GM23338 (cell line): Measurements from ENCODE around the gene CIB4. TPM values are rescaled to one million over a fixed set of nuclear protein-coding genes. Genes with fewer than 3 reads are reported as not detected.

Experiments used
- ATAC-seq: fragments of 200-7000 bp; cut with Tn5 transposase; 3 replicates; pipeline ENCODE4 v1.9.1; 2020
- DNase-seq: peaks from one replicate; pipeline ENCODE4 v3.0.0-alpha.2; 2015; ENCODE audit warnings: low spot score
- H2AFZ ChIP-seq: fragments of 200-600 bp; sonication (generic); 2 replicates; pipeline ENCODE4 v1.8.0; 2016; ENCODE audit warnings: antibody characterized with exemption, mild to moderate bottlenecking, moderate library complexity
- H3F3A ChIP-seq: fragments of 200-600 bp; sonication (generic); replicated peaks from 2 replicates; pipeline ENCODE4 v1.8.0; 2017; ENCODE audit warnings: antibody characterized with exemption, mixed run types, low read depth
- H3K27ac ChIP-seq: fragments of 200-600 bp; sonication (generic); 2 replicates; pipeline ENCODE4 v1.6.1; 2016; ENCODE audit warnings: low read depth
- H3K27me3 ChIP-seq: fragments of 200-600 bp; sonication (generic); 2 replicates; pipeline ENCODE4 v1.8.0; 2016; ENCODE audit warnings: mild to moderate bottlenecking, mixed run types, moderate library complexity; ENCODE audit not compliant: insufficient read depth
- H3K36me3 ChIP-seq: fragments of 200-600 bp; sonication (generic); 2 replicates; pipeline ENCODE4 v1.8.0; 2016; ENCODE audit warnings: mild to moderate bottlenecking; ENCODE audit not compliant: insufficient read depth
- H3K4me1 ChIP-seq: fragments of 200-600 bp; sonication (generic); 2 replicates; pipeline ENCODE4 v1.8.0; 2016; ENCODE audit warnings: mild to moderate bottlenecking, moderate library complexity; ENCODE audit not compliant: insufficient read depth
- H3K4me2 ChIP-seq: fragments of 200-600 bp; sonication (generic); 2 replicates; pipeline ENCODE4 v1.7.1; 2017; ENCODE audit warnings: mixed run types
- H3K4me3 ChIP-seq: fragments of 200-600 bp; sonication (generic); 2 replicates; pipeline ENCODE4 v1.6.1; 2016; ENCODE audit warnings: mixed run types
- H3K79me2 ChIP-seq: fragments of 200-600 bp; sonication (generic); replicated peaks from 2 replicates; pipeline ENCODE4 v1.8.0; 2017; ENCODE audit warnings: mild to moderate bottlenecking; ENCODE audit not compliant: insufficient read depth
- H3K9me2 ChIP-seq: fragments of 200-600 bp; sonication (generic); 2 replicates; pipeline ENCODE4 v1.8.0; 2017; ENCODE audit not compliant: insufficient read depth
- H4K20me1 ChIP-seq: fragments of 200-600 bp; sonication (generic); replicated peaks from 2 replicates; pipeline ENCODE4 v1.8.0; 2017; ENCODE audit warnings: mild to moderate bottlenecking; ENCODE audit not compliant: insufficient read depth
- H3K27ac Mint-ChIP-seq: 2 replicates; pipeline ENCODE4 v1.8.0; 2020; ENCODE audit warnings: inconsistent platforms, mild to moderate bottlenecking, moderate library complexity, mixed read lengths
- H3K27me3 Mint-ChIP-seq: 3 replicates; pipeline ENCODE4 v1.8.0; 2022; ENCODE audit warnings: low read depth, mild to moderate bottlenecking, moderate library complexity, mixed read lengths, inconsistent platforms; ENCODE audit not compliant: insufficient read depth, poor library complexity
- H3K36me3 Mint-ChIP-seq: 3 replicates; pipeline ENCODE4 v1.8.0; 2021; ENCODE audit warnings: low read depth, mild to moderate bottlenecking, inconsistent platforms, moderate library complexity, mixed read lengths
- H3K4me1 Mint-ChIP-seq: 3 replicates; pipeline ENCODE4 v1.8.0; 2020; ENCODE audit warnings: mild to moderate bottlenecking, inconsistent platforms, mixed read lengths
- H3K4me3 Mint-ChIP-seq: 3 replicates; pipeline ENCODE4 v1.8.0; 2021; ENCODE audit warnings: moderate library complexity, mild to moderate bottlenecking, inconsistent platforms, mixed read lengths
- H3K9me3 Mint-ChIP-seq: 3 replicates; pipeline ENCODE4 v1.8.0; 2020; ENCODE audit warnings: moderate library complexity, mild to moderate bottlenecking, inconsistent platforms, mixed read lengths
- CREB1 ChIP-seq: fragments of 250-450 bp; sonication (Bioruptor Pico); IDR thresholded peaks from 2 replicates; pipeline ENCODE4 v1.5.0; 2020; ENCODE audit warnings: low read depth, mild to moderate bottlenecking, moderate library complexity
- EZH2 ChIP-seq: fragments of 200-600 bp; sonication (generic); IDR thresholded peaks from one replicate; pipeline ENCODE4 v1.8.0; 2017; ENCODE audit warnings: antibody characterized with exemption, mild to moderate bottlenecking, low read depth; ENCODE audit not compliant: unreplicated experiment
- JUNB ChIP-seq: IDR thresholded peaks from one replicate; pipeline ENCODE4 v1.6.1; 2016; ENCODE audit warnings: antibody characterized with exemption; ENCODE audit not compliant: unreplicated experiment
- POLR2AphosphoS5 ChIP-seq: IDR thresholded peaks from 2 replicates; pipeline ENCODE4 v1.6.1; 2016; ENCODE audit warnings: antibody characterized with exemption, low read depth
- polyA plus RNA-seq: library from polyadenylated mRNA; unstranded; fragments of >200 nt; fragmentation: Nextera tagmentation; extraction: Ambion mirVana; gene quantifications from 2 replicates; pipeline ENCODE4 v1.2.1, GENCODE V29; 2016
- total RNA-seq: library from RNA; depleted of rRNA; stranded (reverse); fragments of >200 nt; shearing (Covaris generic); gene quantifications from 2 replicates; pipeline ENCODE4 v1.2.3, GENCODE V29; 2014
- TF ChIP-seq, protein P1 (sequence below): IDR thresholded peaks from 2 replicates; pipeline ENCODE4 v1.6.1; 2016; ENCODE audit warnings: antibody characterized with exemption
- TF ChIP-seq, protein P2 (sequence below), 2 experiments: fragments of 200-600 bp in 1 of 2; sonication (generic) in 1 of 2; conservative IDR thresholded peaks; 2 replicates each; pipeline versions ENCODE4 v1.5.1 to v1.6.1; 2016 to 2017; ENCODE audit warnings: antibody characterized with exemption in 2 of 2, low read depth in 2 of 2, mild to moderate bottlenecking in 2 of 2, moderate library complexity in 1 of 2
- TF ChIP-seq, protein P3 (sequence below): IDR thresholded peaks from one replicate; pipeline ENCODE4 v1.6.1; 2018; ENCODE audit warnings: antibody characterized with exemption; ENCODE audit not compliant: unreplicated experiment

CIB4 gene
- total and polyA plus RNA-seq, 2 experiments from 2014 or later, result not detected

DNA sequence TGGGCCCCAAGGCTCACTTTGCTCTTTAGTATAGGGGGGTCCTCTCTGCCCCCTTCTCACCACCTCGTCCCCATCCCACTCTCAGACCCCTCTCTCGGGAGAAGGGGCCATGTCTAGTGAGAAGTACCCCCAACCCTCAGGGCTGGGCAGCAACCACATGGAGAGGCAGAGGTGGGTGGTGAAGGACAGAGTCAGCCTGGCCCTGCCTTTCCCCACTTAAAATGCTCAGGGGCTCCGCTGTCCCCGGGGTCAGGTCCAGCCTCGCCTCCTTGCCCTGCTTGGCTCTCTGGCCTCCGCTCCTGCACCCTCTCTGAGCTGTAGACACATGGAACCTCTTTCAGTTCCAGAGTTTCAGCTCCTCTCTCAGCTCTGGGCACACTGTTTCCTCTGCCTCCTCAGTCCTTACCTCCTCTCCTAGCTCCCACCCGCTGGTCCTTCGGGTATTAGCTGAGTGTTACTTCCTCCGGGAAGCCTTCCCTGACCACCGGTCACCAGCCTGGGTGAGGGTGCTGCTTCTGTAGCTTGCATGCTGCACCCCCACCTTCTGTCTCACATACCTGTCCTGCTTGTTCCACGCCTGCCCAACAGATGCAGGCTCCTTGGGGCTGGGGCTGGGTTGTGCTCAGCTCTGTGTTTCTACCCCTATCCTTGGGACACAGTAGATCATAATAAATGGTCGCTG lies 83.8 kb downstream of the CIB4 start:
- DNase-seq (no peak), ATAC-seq (no peak)
- no peaks in the 10 kb centered on the region for H3K36me3 ChIP-seq
- H3K27ac ChIP-seq, result no peak overlapping the region
- TF ChIP-seq, protein P1, sequence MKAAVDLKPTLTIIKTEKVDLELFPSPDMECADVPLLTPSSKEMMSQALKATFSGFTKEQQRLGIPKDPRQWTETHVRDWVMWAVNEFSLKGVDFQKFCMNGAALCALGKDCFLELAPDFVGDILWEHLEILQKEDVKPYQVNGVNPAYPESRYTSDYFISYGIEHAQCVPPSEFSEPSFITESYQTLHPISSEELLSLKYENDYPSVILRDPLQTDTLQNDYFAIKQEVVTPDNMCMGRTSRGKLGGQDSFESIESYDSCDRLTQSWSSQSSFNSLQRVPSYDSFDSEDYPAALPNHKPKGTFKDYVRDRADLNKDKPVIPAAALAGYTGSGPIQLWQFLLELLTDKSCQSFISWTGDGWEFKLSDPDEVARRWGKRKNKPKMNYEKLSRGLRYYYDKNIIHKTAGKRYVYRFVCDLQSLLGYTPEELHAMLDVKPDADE, result no peak
- TF ChIP-seq POLR2AphosphoS5, result no peak
- TF ChIP-seq CREB1 (CRISPR knock-in tag), result no peak
- TF ChIP-seq EZH2, result no peak
- TF ChIP-seq, protein P2, sequence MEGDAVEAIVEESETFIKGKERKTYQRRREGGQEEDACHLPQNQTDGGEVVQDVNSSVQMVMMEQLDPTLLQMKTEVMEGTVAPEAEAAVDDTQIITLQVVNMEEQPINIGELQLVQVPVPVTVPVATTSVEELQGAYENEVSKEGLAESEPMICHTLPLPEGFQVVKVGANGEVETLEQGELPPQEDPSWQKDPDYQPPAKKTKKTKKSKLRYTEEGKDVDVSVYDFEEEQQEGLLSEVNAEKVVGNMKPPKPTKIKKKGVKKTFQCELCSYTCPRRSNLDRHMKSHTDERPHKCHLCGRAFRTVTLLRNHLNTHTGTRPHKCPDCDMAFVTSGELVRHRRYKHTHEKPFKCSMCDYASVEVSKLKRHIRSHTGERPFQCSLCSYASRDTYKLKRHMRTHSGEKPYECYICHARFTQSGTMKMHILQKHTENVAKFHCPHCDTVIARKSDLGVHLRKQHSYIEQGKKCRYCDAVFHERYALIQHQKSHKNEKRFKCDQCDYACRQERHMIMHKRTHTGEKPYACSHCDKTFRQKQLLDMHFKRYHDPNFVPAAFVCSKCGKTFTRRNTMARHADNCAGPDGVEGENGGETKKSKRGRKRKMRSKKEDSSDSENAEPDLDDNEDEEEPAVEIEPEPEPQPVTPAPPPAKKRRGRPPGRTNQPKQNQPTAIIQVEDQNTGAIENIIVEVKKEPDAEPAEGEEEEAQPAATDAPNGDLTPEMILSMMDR (conservative IDR thresholded peaks at IDR 0.05; ENCODE audit: low read depth in 2 of 2), result no peak
- TF ChIP-seq, protein P3, sequence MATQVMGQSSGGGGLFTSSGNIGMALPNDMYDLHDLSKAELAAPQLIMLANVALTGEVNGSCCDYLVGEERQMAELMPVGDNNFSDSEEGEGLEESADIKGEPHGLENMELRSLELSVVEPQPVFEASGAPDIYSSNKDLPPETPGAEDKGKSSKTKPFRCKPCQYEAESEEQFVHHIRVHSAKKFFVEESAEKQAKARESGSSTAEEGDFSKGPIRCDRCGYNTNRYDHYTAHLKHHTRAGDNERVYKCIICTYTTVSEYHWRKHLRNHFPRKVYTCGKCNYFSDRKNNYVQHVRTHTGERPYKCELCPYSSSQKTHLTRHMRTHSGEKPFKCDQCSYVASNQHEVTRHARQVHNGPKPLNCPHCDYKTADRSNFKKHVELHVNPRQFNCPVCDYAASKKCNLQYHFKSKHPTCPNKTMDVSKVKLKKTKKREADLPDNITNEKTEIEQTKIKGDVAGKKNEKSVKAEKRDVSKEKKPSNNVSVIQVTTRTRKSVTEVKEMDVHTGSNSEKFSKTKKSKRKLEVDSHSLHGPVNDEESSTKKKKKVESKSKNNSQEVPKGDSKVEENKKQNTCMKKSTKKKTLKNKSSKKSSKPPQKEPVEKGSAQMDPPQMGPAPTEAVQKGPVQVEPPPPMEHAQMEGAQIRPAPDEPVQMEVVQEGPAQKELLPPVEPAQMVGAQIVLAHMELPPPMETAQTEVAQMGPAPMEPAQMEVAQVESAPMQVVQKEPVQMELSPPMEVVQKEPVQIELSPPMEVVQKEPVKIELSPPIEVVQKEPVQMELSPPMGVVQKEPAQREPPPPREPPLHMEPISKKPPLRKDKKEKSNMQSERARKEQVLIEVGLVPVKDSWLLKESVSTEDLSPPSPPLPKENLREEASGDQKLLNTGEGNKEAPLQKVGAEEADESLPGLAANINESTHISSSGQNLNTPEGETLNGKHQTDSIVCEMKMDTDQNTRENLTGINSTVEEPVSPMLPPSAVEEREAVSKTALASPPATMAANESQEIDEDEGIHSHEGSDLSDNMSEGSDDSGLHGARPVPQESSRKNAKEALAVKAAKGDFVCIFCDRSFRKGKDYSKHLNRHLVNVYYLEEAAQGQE, result no peak
- no peak for TF ChIP-seq JUNB
- H3K4me2 ChIP-seq, result no peak overlapping the region
- no peak overlapping the region for H3K4me3 ChIP-seq
- Mint-ChIP-seq H3K36me3 (no peaks in the 10 kb centered on the region; the same call in 2 of the 3 replicates), H3K9me3 (no peaks in the 10 kb centered on the region), H3K27ac (no peak overlapping the region), H3K4me3 (no peak overlapping the region), H3K27me3 (peaks cover 31% of the 10 kb centered on the region), H3K4me1 (peaks cover 20% of the 10 kb centered on the region)
- no peak overlapping the region for H2AFZ ChIP-seq
- H3K79me2 ChIP-seq, result no peaks in the 10 kb centered on the region
- no peaks in the 10 kb centered on the region for H3F3A ChIP-seq
- H3K27me3 ChIP-seq, result peaks cover 17% of the 10 kb centered on the region
- H3K9me2 ChIP-seq, result no peaks in the 10 kb centered on the region
- no peaks in the 10 kb centered on the region for H4K20me1 ChIP-seq
- H3K4me1 ChIP-seq, result no peaks in the 10 kb centered on the region
